ENCODE data around the gene GTF2F2. TPM values are rescaled to one million over a fixed set of nuclear protein-coding genes. Genes with fewer than 3 reads are reported as not detected.
"Not testable (repeated sequence)": the region's sequence is repeated elsewhere in the genome, so short reads cannot be mapped to it uniquely, and the experiment has no call there.

Gene GTF2F2
- total RNA-seq, 1 donor from 2014 or later, result 24.8 TPM

DNA sequence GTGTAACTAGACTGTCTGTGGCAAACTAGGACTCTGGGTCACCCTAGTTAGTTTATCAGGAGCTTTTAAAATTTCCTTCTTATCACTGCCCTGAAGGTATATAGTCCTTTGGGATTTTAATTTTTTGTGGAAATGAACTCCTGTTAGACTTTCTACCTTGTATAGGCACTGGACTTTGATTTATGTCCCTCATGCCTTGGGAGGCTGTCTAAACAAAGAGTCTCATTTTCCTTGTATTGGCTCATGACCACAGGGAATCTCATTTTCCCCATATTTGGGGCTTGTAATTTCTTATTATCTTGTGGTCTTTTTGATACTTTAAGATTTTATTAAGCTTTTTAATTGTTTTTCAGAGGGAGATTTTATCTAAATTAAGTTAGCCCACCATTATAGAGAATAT, 59.1 kb downstream of the GTF2F2 start:
- H3K4me1 Mint-ChIP-seq (ENCODE audit: low read depth), result peaks cover 4% of the 10 kb centered on the region
- H3K27ac Mint-ChIP-seq, result peak overlapping the region; percentile 53
- no peaks in the 10 kb centered on the region for H3K27me3 Mint-ChIP-seq
- no peak for TF ChIP-seq CTCF (IDR thresholded peaks at IDR 0.05; ENCODE audit: unreplicated experiment)
- H3K9me3 Mint-ChIP-seq (ENCODE audit: low read depth), result no peaks in the 10 kb centered on the region
- no peak for DNase-seq (ENCODE audit: low spot score, unreplicated experiment)
- H3K36me3 Mint-ChIP-seq (ENCODE audit: insufficient read depth), result peaks cover 2% of the 10 kb centered on the region
- H3K4me3 Mint-ChIP-seq (ENCODE audit: low read depth), result no peak overlapping the region

DNA sequence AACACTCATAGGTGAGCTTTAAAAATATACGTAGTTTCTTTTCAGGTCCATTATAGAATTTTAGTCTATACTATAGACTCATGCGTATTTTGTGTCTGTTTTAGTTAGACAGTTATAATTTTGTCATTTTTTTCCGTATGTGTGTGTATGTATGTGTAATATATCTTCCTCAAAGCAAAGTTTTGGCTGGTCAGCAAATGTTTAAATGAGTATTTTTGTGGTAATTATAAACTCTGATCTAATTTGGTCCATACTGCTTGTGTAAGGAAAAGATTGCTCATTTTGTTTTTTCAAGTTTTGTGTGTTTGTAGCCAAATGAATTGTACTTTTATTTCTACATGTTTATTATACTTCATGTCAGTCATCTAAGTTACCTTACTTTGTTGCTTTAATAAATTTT, 60.0 kb downstream of the GTF2F2 start:
- TF ChIP-seq CTCF (IDR thresholded peaks at IDR 0.05; ENCODE audit: unreplicated experiment), result no peak
- Mint-ChIP-seq H3K27me3 (no peaks in the 10 kb centered on the region), H3K4me1 (ENCODE audit: low read depth) (peaks cover 4% of the 10 kb centered on the region), H3K4me3 (ENCODE audit: low read depth) (no peak overlapping the region), H3K27ac (no peak overlapping the region), H3K9me3 (ENCODE audit: low read depth) (no peaks in the 10 kb centered on the region), H3K36me3 (ENCODE audit: insufficient read depth) (no peaks in the 10 kb centered on the region)
- DNase-seq (ENCODE audit: low spot score, unreplicated experiment), result no peak

GRCh38 chr13:45180713-45181601, 60.6 kb downstream of the GTF2F2 start:
- no peaks in the 10 kb centered on the region for H3K9me3 Mint-ChIP-seq (ENCODE audit: low read depth)
- no peak overlapping the region for H3K4me3 Mint-ChIP-seq (ENCODE audit: low read depth)
- TF ChIP-seq CTCF (IDR thresholded peaks at IDR 0.05; ENCODE audit: unreplicated experiment), result no peak
- no peak for DNase-seq (ENCODE audit: low spot score, unreplicated experiment)
- no peaks in the 10 kb centered on the region for H3K36me3 Mint-ChIP-seq (ENCODE audit: insufficient read depth)
- no peaks in the 10 kb centered on the region for H3K27me3 Mint-ChIP-seq
- H3K27ac Mint-ChIP-seq, result no peak overlapping the region
- H3K4me1 Mint-ChIP-seq (ENCODE audit: low read depth), result peaks cover 4% of the 10 kb centered on the region

GRCh38 chr13:45184693-45185092, 64.4 kb downstream of the GTF2F2 start:
- Mint-ChIP-seq H3K4me1 (ENCODE audit: low read depth) (peaks cover under 1% of the 10 kb centered on the region), H3K36me3 (ENCODE audit: insufficient read depth) (peaks cover 11% of the 10 kb centered on the region), H3K27ac (no peak overlapping the region), H3K27me3 (no peaks in the 10 kb centered on the region), H3K9me3 (ENCODE audit: low read depth) (no peaks in the 10 kb centered on the region), H3K4me3 (ENCODE audit: low read depth) (no peak overlapping the region)
- TF ChIP-seq CTCF (IDR thresholded peaks at IDR 0.05; ENCODE audit: unreplicated experiment), result no peak
- no peak for DNase-seq (ENCODE audit: low spot score, unreplicated experiment)

GRCh38 chr13:45185286-45185685, 65.0 kb downstream of the GTF2F2 start:
- TF ChIP-seq CTCF (IDR thresholded peaks at IDR 0.05; ENCODE audit: unreplicated experiment), result no peak
- no peak overlapping the region for H3K4me3 Mint-ChIP-seq (ENCODE audit: low read depth)
- no peak for DNase-seq (ENCODE audit: low spot score, unreplicated experiment)
- no peaks in the 10 kb centered on the region for H3K27me3 Mint-ChIP-seq
- H3K9me3 Mint-ChIP-seq (ENCODE audit: low read depth), result no peaks in the 10 kb centered on the region
- H3K36me3 Mint-ChIP-seq (ENCODE audit: insufficient read depth), result peaks cover 11% of the 10 kb centered on the region
- H3K27ac Mint-ChIP-seq, result no peak overlapping the region
- H3K4me1 Mint-ChIP-seq (ENCODE audit: low read depth), result no peaks in the 10 kb centered on the region

GRCh38 chr13:45189077-45189476, 68.8 kb downstream of the GTF2F2 start:
- not testable (repeated sequence) for H3K4me3 Mint-ChIP-seq (ENCODE audit: low read depth); H3K27ac Mint-ChIP-seq; H3K9me3 Mint-ChIP-seq (ENCODE audit: low read depth); H3K4me1 Mint-ChIP-seq (ENCODE audit: low read depth); H3K27me3 Mint-ChIP-seq; DNase-seq (ENCODE audit: low spot score, unreplicated experiment)
- peaks cover 11% of the 10 kb centered on the region for H3K36me3 Mint-ChIP-seq (ENCODE audit: insufficient read depth)

DNA sequence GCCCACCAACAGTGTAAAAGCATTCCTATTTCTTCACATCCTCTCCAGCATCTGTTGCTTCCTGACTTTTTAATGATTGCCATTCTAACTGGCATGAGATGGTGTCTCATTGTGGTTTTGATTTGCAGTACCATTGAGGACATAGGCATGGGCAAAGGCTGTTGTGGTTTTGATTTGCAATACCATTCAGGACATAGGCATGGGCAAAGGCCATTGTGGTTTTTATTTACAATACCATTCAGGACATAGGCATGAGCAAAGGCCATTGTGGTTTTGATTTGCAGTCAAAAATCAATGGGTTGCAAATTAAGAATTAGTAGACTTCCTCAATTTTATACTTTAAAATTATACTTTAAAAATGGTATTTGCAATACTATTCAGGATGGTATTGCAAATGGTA, 69.2 kb downstream of the GTF2F2 start:
- not testable (repeated sequence) for H3K27ac Mint-ChIP-seq; H3K9me3 Mint-ChIP-seq (ENCODE audit: low read depth); H3K4me1 Mint-ChIP-seq (ENCODE audit: low read depth); DNase-seq (ENCODE audit: low spot score, unreplicated experiment); H3K4me3 Mint-ChIP-seq (ENCODE audit: low read depth); H3K27me3 Mint-ChIP-seq
- H3K36me3 Mint-ChIP-seq (ENCODE audit: insufficient read depth), result peaks cover 14% of the 10 kb centered on the region

Data from progenitor cell of endocrine pancreas (in vitro differentiated cells).